H9 (cell line): ENCODE data around the gene MYH14. TPM values are rescaled to one million over a fixed set of nuclear protein-coding genes. Genes with fewer than 3 reads are reported as not detected.

Experiments used
- DNase-seq: peaks from one replicate; pipeline ENCODE4 v3.0.0-alpha.2; 2017
- H2AFZ ChIP-seq: one replicate; pipeline ENCODE4 v1.6.1; 2013; ENCODE audit warnings: mild to moderate bottlenecking, low read length, control low read depth, moderate library complexity
- H2AK5ac ChIP-seq: 2 replicates; pipeline ENCODE4 v1.6.1; 2013; ENCODE audit warnings: low read length, control low read depth, mixed read lengths; ENCODE audit not compliant: insufficient read length
- H2BK120ac ChIP-seq: one replicate; pipeline ENCODE4 v1.6.1; 2013; ENCODE audit warnings: low read depth, mild to moderate bottlenecking, low read length, control low read depth, inconsistent platforms; ENCODE audit not compliant: poor library complexity, severe bottlenecking
- H2BK12ac ChIP-seq: 2 replicates; pipeline ENCODE4 v1.6.1; 2013; ENCODE audit warnings: low read length, control low read depth, mixed read lengths, low read depth; ENCODE audit not compliant: insufficient read length
- H2BK15ac ChIP-seq: 2 replicates; pipeline ENCODE4 v1.6.1; 2013; ENCODE audit warnings: low read depth, low read length, control low read depth
- H2BK20ac ChIP-seq: one replicate; pipeline ENCODE4 v1.6.1; 2013; ENCODE audit warnings: low read depth, mild to moderate bottlenecking, low read length, control low read depth, inconsistent platforms; ENCODE audit not compliant: poor library complexity, severe bottlenecking
- H2BK5ac ChIP-seq: 2 replicates; pipeline ENCODE4 v1.6.1; 2013; ENCODE audit warnings: low read length, control low read depth, mixed read lengths; ENCODE audit not compliant: insufficient read length
- H3K14ac ChIP-seq: 2 replicates; pipeline ENCODE4 v1.6.1; 2013; ENCODE audit warnings: low read length, control low read depth; ENCODE audit not compliant: insufficient read depth
- H3K18ac ChIP-seq: 2 replicates; pipeline ENCODE4 v1.6.1; 2013; ENCODE audit warnings: low read depth, mild to moderate bottlenecking, mixed read lengths, low read length, control low read depth; ENCODE audit not compliant: insufficient read length
- H3K23ac ChIP-seq: 2 replicates; pipeline ENCODE4 v1.6.1; 2013; ENCODE audit warnings: low read length, control low read depth, mixed read lengths, low read depth; ENCODE audit not compliant: insufficient read length
- H3K23me2 ChIP-seq: 2 replicates; pipeline ENCODE4 v1.6.1; 2013; ENCODE audit warnings: low read depth, mild to moderate bottlenecking, mixed read lengths, low read length, control low read depth; ENCODE audit not compliant: insufficient read length, poor library complexity, severe bottlenecking
- H3K27ac ChIP-seq: 2 replicates; pipeline ENCODE4 v1.5.1; 2013; ENCODE audit warnings: low read length, control low read depth, mixed read lengths, low read depth; ENCODE audit not compliant: insufficient read length
- H3K27me3 ChIP-seq: 2 replicates; pipeline ENCODE4 v1.6.1; 2013; ENCODE audit warnings: low read length, control low read depth, inconsistent platforms; ENCODE audit not compliant: insufficient read depth
- H3K4ac ChIP-seq: 2 replicates; pipeline ENCODE4 v1.6.1; 2013; ENCODE audit warnings: low read depth, mild to moderate bottlenecking, control low read depth, inconsistent platforms, low read length, moderate library complexity
- H3K4me1 ChIP-seq: 2 replicates; pipeline ENCODE4 v1.6.1; 2013; ENCODE audit warnings: low read length, control low read depth, inconsistent platforms; ENCODE audit not compliant: insufficient read depth
- H3K4me2 ChIP-seq: 2 replicates; pipeline ENCODE4 v1.6.1; 2013; ENCODE audit warnings: low read length, control low read depth, mixed read lengths; ENCODE audit not compliant: insufficient read length, insufficient read depth
- H3K56ac ChIP-seq: 2 replicates; pipeline ENCODE4 v1.6.1; 2013; ENCODE audit warnings: low read depth, mild to moderate bottlenecking, mixed read lengths, low read length, control low read depth; ENCODE audit not compliant: insufficient read length
- H3K79me1 ChIP-seq: 2 replicates; pipeline ENCODE4 v1.6.1; 2013; ENCODE audit warnings: low read depth, mild to moderate bottlenecking, moderate library complexity, low read length, control low read depth, inconsistent platforms; ENCODE audit not compliant: insufficient read depth, poor library complexity, severe bottlenecking
- H3K79me2 ChIP-seq: 2 replicates; pipeline ENCODE4 v1.6.1; 2013; ENCODE audit warnings: low read length, control low read depth, inconsistent platforms; ENCODE audit not compliant: insufficient read depth
- H3K9ac ChIP-seq: 2 replicates; pipeline ENCODE4 v1.6.1; 2013; ENCODE audit warnings: low read length, control low read depth, mixed read lengths; ENCODE audit not compliant: insufficient read length; ENCODE audit errors: extremely low read depth
- H3K9me3 ChIP-seq: one replicate; pipeline ENCODE4 v1.6.1; 2013; ENCODE audit warnings: low read depth, low read length, inconsistent platforms; ENCODE audit not compliant: control insufficient read depth
- H3T11ph ChIP-seq: one replicate; pipeline ENCODE4 v1.6.1; 2013; ENCODE audit warnings: mild to moderate bottlenecking, low read length, control low read depth, inconsistent platforms
- H4K20me1 ChIP-seq: one replicate; pipeline ENCODE4 v1.6.1; 2013; ENCODE audit not compliant: control insufficient read depth, insufficient read length, insufficient read depth
- H4K5ac ChIP-seq: 2 replicates; pipeline ENCODE4 v1.6.1; 2013; ENCODE audit warnings: low read depth, mild to moderate bottlenecking, mixed read lengths, low read length, control low read depth; ENCODE audit not compliant: insufficient read length
- H4K8ac ChIP-seq: replicated peaks from 2 replicates; pipeline ENCODE4 v1.6.1; 2013; ENCODE audit warnings: low read length, control low read depth, mixed read lengths, low read depth; ENCODE audit not compliant: insufficient read length
- H4K91ac ChIP-seq: 2 replicates; pipeline ENCODE4 v1.6.1; 2013; ENCODE audit warnings: low read depth, mild to moderate bottlenecking, moderate library complexity, mixed read lengths, low read length, control low read depth; ENCODE audit not compliant: insufficient read length
- H3K27ac Mint-ChIP-seq, 3 experiments: 2 replicates in 2 of 3; 3 replicates in 1 of 3; pipeline ENCODE4 v1.8.0; 2020 to 2021; ENCODE audit warnings: mixed read lengths in 3 of 3, mild to moderate bottlenecking in 1 of 3, moderate library complexity in 1 of 3
- H3K27me3 Mint-ChIP-seq: 2 replicates; pipeline ENCODE4 v1.8.0; 2021; ENCODE audit warnings: low read depth, mild to moderate bottlenecking, moderate library complexity, mixed read lengths
- H3K36me3 Mint-ChIP-seq, 3 experiments: 2 replicates in 2 of 3; 3 replicates in 1 of 3; pipeline ENCODE4 v1.8.0; 2020 to 2021; ENCODE audit warnings: low read depth in 3 of 3, mixed read lengths in 3 of 3; ENCODE audit not compliant: insufficient read depth in 1 of 3
- H3K4me1 Mint-ChIP-seq, 2 experiments: 2 replicates each; pipeline ENCODE4 v1.8.0; 2020; ENCODE audit warnings: mixed read lengths in 2 of 2
- H3K4me3 Mint-ChIP-seq, 2 experiments: 2 replicates in 1 of 2; 3 replicates in 1 of 2; pipeline ENCODE4 v1.8.0; 2020 to 2021; ENCODE audit warnings: mild to moderate bottlenecking in 2 of 2, mixed read lengths in 2 of 2, moderate library complexity in 1 of 2
- H3K9me3 Mint-ChIP-seq, 2 experiments: 2 replicates in 1 of 2; 3 replicates in 1 of 2; pipeline ENCODE4 v1.8.0; 2020; ENCODE audit warnings: mild to moderate bottlenecking in 2 of 2, mixed read lengths in 2 of 2, moderate library complexity in 1 of 2
- CTCF ChIP-seq: fragments of 200-600 bp; sonication (generic); conservative IDR thresholded peaks from 3 replicates; pipeline ENCODE4 v1.8.0; 2021; ENCODE audit warnings: antibody characterized with exemption, mild to moderate bottlenecking
- WGBS: extraction: QIAGEN DNeasy Blood & Tissue Kit; methylation state at CpG from one replicate; pipeline ENCODE4 v1.1.7; 2013; ENCODE audit warnings: missing lambda C conversion rate, low lambda C conversion rate, mixed read lengths; ENCODE audit not compliant: insufficient read length; ENCODE audit errors: extremely low coverage; 5-methylcytosine and 5-hydroxymethylcytosine counted together
- total RNA-seq: library from RNA; stranded (reverse); gene quantifications from 2 replicates; pipeline ENCODE4 v1.2.1, GENCODE V29; 2021

Gene MYH14
- total RNA-seq, 1 experiment from 2014 or later: 27.7 TPM

- Histone ChIP-seq H3K56ac (no peak overlapping the region), H3K14ac (no peak overlapping the region), H4K5ac (no peak overlapping the region), H4K8ac (no peak overlapping the region), H3K23me2 (no peaks in the 10 kb centered on the region), H3K4ac (no peak overlapping the region), H3K79me1 (no peaks in the 10 kb centered on the region), H2BK120ac (no peak overlapping the region), H4K91ac (no peak overlapping the region), H3T11ph (no peak overlapping the region), H3K4me1 (no peaks in the 10 kb centered on the region), H3K27me3 (no peaks in the 10 kb centered on the region), H2AFZ (no peak overlapping the region), H3K79me2 (no peaks in the 10 kb centered on the region), H3K9me3 (no peaks in the 10 kb centered on the region), H3K23ac (no peak overlapping the region), H2BK12ac (no peak overlapping the region), H2BK5ac (no peak overlapping the region), H2AK5ac (no peak overlapping the region), H3K9ac (no peak overlapping the region), H2BK15ac (no peak overlapping the region), H4K20me1 (no peaks in the 10 kb centered on the region), H3K4me2 (no peak overlapping the region), H2BK20ac (no peak overlapping the region), H3K18ac (no peak overlapping the region), H3K27ac (no peak overlapping the region)
- no peak for DNase-seq
- Mint-ChIP-seq H3K27me3 (no peaks in the 10 kb centered on the region), H3K27ac (no peak overlapping the region; a peak in 1 of 7 replicates), H3K4me1 (no peaks in the 10 kb centered on the region), H3K9me3 (no peaks in the 10 kb centered on the region), H3K36me3 (peaks cover 18 to 40% (median 37%) of the 10 kb centered on the region in 3 experiments; a peak in 6 of 7 replicates), H3K4me3 (no peak overlapping the region)
- no CpG with 5 or more reads among the region's 2 CpGs for WGBS
- no peak for TF ChIP-seq CTCF
Observed at GRCh38 chr19:50300051-50300450, 96.6 kb downstream of the MYH14 start.
